Endothelial cell of umbilical vein (primary cell): ENCODE results near the gene SORT1. TPM values are rescaled to one million over a fixed set of nuclear protein-coding genes. Genes with fewer than 3 reads are reported as not detected.

ENCODE experiments used
- BruUV-seq: library from RNA; stranded (reverse); fragments of 400-500 nt; replicated peaks from 2 replicates; lab custom pipeline; 2021; lab: Mats Ljungman, UMichigan
- CTCF ChIA-PET: fragments of 300-600, 350-600 bp; sonication (Branson Sonifier 250); formaldehyde crosslinking; loops from one replicate; lab custom pipeline; 2021; ENCODE audit warnings: antibody characterized with exemption, inconsistent platforms; lab: Charles Lee
- POLR2A ChIA-PET: fragments of 300-600, 350-600 bp; sonication (Branson Sonifier 250); formaldehyde crosslinking; loops from one replicate; lab custom pipeline; 2021; ENCODE audit warnings: antibody characterized with exemption, inconsistent platforms; lab: Charles Lee
- DNase-seq: peaks from one replicate; pipeline ENCODE4 v3.0.0-alpha.2; 2011; ENCODE audit warnings: low read depth, low spot score
- FAIRE-seq: peaks from 2 replicates; lab custom pipeline; 2011; peaks lifted over from hg19 to GRCh38; lab: Jason Lieb, UNC
- H2AFZ ChIP-seq: 2 replicates; pipeline ENCODE4 v1.6.0; 2012; ENCODE audit warnings: low read depth, low read length, control low read depth, inconsistent platforms
- H3K27ac ChIP-seq: 2 replicates; pipeline ENCODE4 v1.5.1; 2011; ENCODE audit warnings: low read depth, mild to moderate bottlenecking, control low read depth, low read length, moderate library complexity; ENCODE audit not compliant: insufficient read depth
- H3K27me3 ChIP-seq, 2 experiments: 2 replicates each; pipeline versions ENCODE4 v1.6.0 to v1.6.1; 2011; ENCODE audit warnings: low read length in 2 of 2, mixed read lengths in 1 of 2; ENCODE audit not compliant: control insufficient read depth in 2 of 2, insufficient read depth in 2 of 2
- H3K36me3 ChIP-seq, 2 experiments: 2 replicates in 1 of 2; 3 replicates in 1 of 2; pipeline ENCODE4 v1.5.1; 2011; ENCODE audit warnings: low read length in 2 of 2, mild to moderate bottlenecking in 1 of 2, moderate library complexity in 1 of 2; ENCODE audit not compliant: control insufficient read depth in 2 of 2, insufficient read depth in 2 of 2; ENCODE audit errors: extremely low read depth in 1 of 2
- H3K4me1 ChIP-seq: 3 replicates; pipeline ENCODE4 v1.5.1; 2011; ENCODE audit warnings: mild to moderate bottlenecking, low read length; ENCODE audit not compliant: control insufficient read depth, insufficient read depth; ENCODE audit errors: extremely low read depth
- H3K4me2 ChIP-seq: 2 replicates; pipeline ENCODE4 v1.6.1; 2011; ENCODE audit warnings: low read length, control low read depth, mixed read lengths; ENCODE audit not compliant: insufficient read depth
- H3K4me3 ChIP-seq, 3 experiments: fragments of 200-600 bp in 1 of 3; sonication (generic), shearing (Covaris generic) in 1 of 3; replicated peaks in 1 of 3; 2 replicates each; pipeline ENCODE4 v1.5.1; 2011 to 2016; ENCODE audit warnings: control low read depth in 3 of 3, low read length in 3 of 3, mild to moderate bottlenecking in 2 of 3, inconsistent platforms in 1 of 3, low read depth in 1 of 3, moderate library complexity in 1 of 3; ENCODE audit not compliant: insufficient read depth in 1 of 3
- H3K79me2 ChIP-seq: 2 replicates; pipeline ENCODE4 v1.6.0; 2012; ENCODE audit warnings: low read length, inconsistent platforms; ENCODE audit not compliant: control insufficient read depth, insufficient read depth
- H3K9ac ChIP-seq: replicated peaks from 2 replicates; pipeline ENCODE3; 2011; ENCODE audit warnings: low read length, control low read depth; ENCODE audit not compliant: insufficient read depth; ENCODE audit errors: extremely low read depth
- H3K9me1 ChIP-seq: replicated peaks from 3 replicates; pipeline ENCODE4 v1.6.0; 2011; ENCODE audit warnings: mild to moderate bottlenecking, low read length; ENCODE audit not compliant: control insufficient read depth, insufficient read depth; ENCODE audit errors: extremely low read depth
- H3K9me3 ChIP-seq: replicated peaks from 2 replicates; pipeline ENCODE4 v1.5.1; 2012; ENCODE audit warnings: low read length, inconsistent platforms; ENCODE audit not compliant: control insufficient read depth, insufficient read depth
- H4K20me1 ChIP-seq: replicated peaks from 2 replicates; pipeline ENCODE3; 2011; ENCODE audit warnings: mild to moderate bottlenecking, low read length; ENCODE audit not compliant: control insufficient read depth, insufficient read depth; ENCODE audit errors: extremely low read depth
- EZH2 ChIP-seq: IDR thresholded peaks from 2 replicates; pipeline ENCODE4 v1.6.1; 2012; ENCODE audit warnings: borderline replicate concordance, low read depth, mild to moderate bottlenecking, moderate library complexity, low read length, inconsistent platforms; ENCODE audit not compliant: severe bottlenecking
- FOS ChIP-seq: IDR thresholded peaks from 2 replicates; pipeline ENCODE4 v1.6.1; 2011; ENCODE audit warnings: mild to moderate bottlenecking, low read length, moderate library complexity, borderline replicate concordance; ENCODE audit not compliant: insufficient read depth
- GATA2 ChIP-seq: IDR thresholded peaks from 2 replicates; pipeline ENCODE4 v1.7.0; 2011; ENCODE audit warnings: low read depth, mild to moderate bottlenecking, moderate library complexity, mixed read lengths, low read length; ENCODE audit not compliant: insufficient read length, insufficient read depth
- JUN ChIP-seq: IDR thresholded peaks from 2 replicates; pipeline ENCODE4 v1.6.1; 2011; ENCODE audit warnings: borderline replicate concordance, low read depth; ENCODE audit not compliant: insufficient read length, insufficient read depth
- MAX ChIP-seq: IDR thresholded peaks from 2 replicates; pipeline ENCODE4 v1.6.1; 2011; ENCODE audit not compliant: insufficient read depth, insufficient read length
- MYC ChIP-seq: IDR thresholded peaks from one replicate; pipeline ENCODE4 v1.6.1; 2011; ENCODE audit warnings: mild to moderate bottlenecking, low read depth, low read length
- POLR2A ChIP-seq: IDR thresholded peaks from 2 replicates; pipeline ENCODE4 v1.6.1; 2012; ENCODE audit warnings: low read depth, mild to moderate bottlenecking, control low read depth, low read length
- POLR2AphosphoS5 ChIP-seq: IDR thresholded peaks from 2 replicates; pipeline ENCODE4 v1.6.1; 2012; ENCODE audit warnings: low read depth, mild to moderate bottlenecking, control low read depth, low read length, moderate library complexity; ENCODE audit not compliant: insufficient read depth
- dilution Hi-C: fragments of 300-500 bp; cut with MboI; formaldehyde crosslinking; loops from one replicate; pipeline ENCODE4 v1.15.0; 2019; ENCODE audit warnings: low sequenced_read_pairs; ENCODE audit not compliant: extremely low pct_ligation_motif_present
- intact Hi-C: fragments of 100-400 bp; cut with micrococcal nuclease; formaldehyde crosslinking; loops from one replicate; pipeline ENCODE4 v1.10.0; 2022
- polyA plus RNA-seq, 4 experiments: library from polyadenylated mRNA; depleted of rRNA in 3 of 4; stranded (reverse) in 3 of 4; unstranded in 1 of 4; fragments of >200 nt; gene quantifications; 2 replicates each; pipeline versions ENCODE4 v1.2.1 to v1.2.3, GENCODE V29; 2011 to 2012; ENCODE audit warnings: missing spikeins in 1 of 4
- total RNA-seq: library from RNA; stranded (reverse); gene quantifications from 2 replicates; pipeline ENCODE4 v1.2.3, GENCODE V29; 2021
- TF ChIP-seq, protein P1 (sequence below), 2 donors: IDR thresholded peaks; 1 replicate in 1 of 2; 2 replicates in 1 of 2; pipeline ENCODE4 v1.5.1; 2011; ENCODE audit warnings: low read length in 2 of 2, mild to moderate bottlenecking in 2 of 2, moderate library complexity in 2 of 2, control low read depth in 1 of 2, inconsistent platforms in 1 of 2, low read depth in 1 of 2; ENCODE audit not compliant: insufficient read depth in 1 of 2; ENCODE audit errors: extremely low read depth in 1 of 2

The SORT1 gene
- total and polyA plus RNA-seq, 2 donors (not counting 3 experiments of a cell fraction or from before 2014, with no cell fraction given), result 6.8 to 17.8 TPM

DNA sequence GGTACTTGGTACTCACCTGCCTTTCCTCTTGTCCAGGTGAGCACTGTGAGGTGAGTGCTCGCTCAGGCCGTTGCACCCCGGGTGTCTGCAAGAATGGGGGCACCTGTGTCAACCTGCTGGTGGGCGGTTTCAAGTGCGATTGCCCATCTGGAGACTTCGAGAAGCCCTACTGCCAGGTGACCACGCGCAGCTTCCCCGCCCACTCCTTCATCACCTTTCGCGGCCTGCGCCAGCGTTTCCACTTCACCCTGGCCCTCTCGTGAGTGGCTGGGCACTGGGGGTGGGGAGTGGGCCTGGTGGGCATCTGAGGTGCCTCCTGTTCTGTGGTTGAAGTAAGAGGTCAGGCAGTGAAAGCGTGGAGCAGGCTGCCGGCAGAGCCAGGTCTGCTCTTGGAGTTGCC lies 136.7 kb downstream of the SORT1 start:
- intact Hi-C loops, result no loop called here

More for the DNA sequence above, 136.7 kb downstream of the SORT1 start:
- Histone ChIP-seq H3K36me3 (no peaks in the 10 kb centered on the region), H2AFZ (no peak overlapping the region), H3K4me3 (no peak overlapping the region), H3K4me1 (no peaks in the 10 kb centered on the region), H3K79me2 (no peaks in the 10 kb centered on the region), H3K4me2 (no peak overlapping the region), H3K27ac (no peak overlapping the region), H3K9me3 (no peaks in the 10 kb centered on the region), H3K9me1 (no peaks in the 10 kb centered on the region), H4K20me1 (no peaks in the 10 kb centered on the region), H3K27me3 (no peaks in the 10 kb centered on the region), H3K9ac (no peak overlapping the region)
- no peak for DNase-seq
- no peak for FAIRE-seq
- no peak for TF ChIP-seq FOS
- no peak for TF ChIP-seq MAX
- no peak for TF ChIP-seq GATA2
- TF ChIP-seq POLR2AphosphoS5, result no peak
- no peak for TF ChIP-seq MYC
- TF ChIP-seq EZH2, result no peak
- TF ChIP-seq JUN, result no peak
- TF ChIP-seq, protein P1, sequence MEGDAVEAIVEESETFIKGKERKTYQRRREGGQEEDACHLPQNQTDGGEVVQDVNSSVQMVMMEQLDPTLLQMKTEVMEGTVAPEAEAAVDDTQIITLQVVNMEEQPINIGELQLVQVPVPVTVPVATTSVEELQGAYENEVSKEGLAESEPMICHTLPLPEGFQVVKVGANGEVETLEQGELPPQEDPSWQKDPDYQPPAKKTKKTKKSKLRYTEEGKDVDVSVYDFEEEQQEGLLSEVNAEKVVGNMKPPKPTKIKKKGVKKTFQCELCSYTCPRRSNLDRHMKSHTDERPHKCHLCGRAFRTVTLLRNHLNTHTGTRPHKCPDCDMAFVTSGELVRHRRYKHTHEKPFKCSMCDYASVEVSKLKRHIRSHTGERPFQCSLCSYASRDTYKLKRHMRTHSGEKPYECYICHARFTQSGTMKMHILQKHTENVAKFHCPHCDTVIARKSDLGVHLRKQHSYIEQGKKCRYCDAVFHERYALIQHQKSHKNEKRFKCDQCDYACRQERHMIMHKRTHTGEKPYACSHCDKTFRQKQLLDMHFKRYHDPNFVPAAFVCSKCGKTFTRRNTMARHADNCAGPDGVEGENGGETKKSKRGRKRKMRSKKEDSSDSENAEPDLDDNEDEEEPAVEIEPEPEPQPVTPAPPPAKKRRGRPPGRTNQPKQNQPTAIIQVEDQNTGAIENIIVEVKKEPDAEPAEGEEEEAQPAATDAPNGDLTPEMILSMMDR (IDR thresholded peaks at IDR 0.05; ENCODE audit: extremely low read depth in 1 of 2, insufficient read depth in 1 of 2, low read depth in 1 of 2, low read length in 2 of 2), result no peak
- TF ChIP-seq POLR2A, result no peak
- BruUV-seq, result no TSS peak
- dilution Hi-C loops, result no loop called here
- POLR2A ChIA-PET, result no interaction called here
- CTCF ChIA-PET, result interaction anchor here (0.9 to 2.5 kb wide), 3 partner anchors 25 to 139 kb away, joined by 3 to 11 read pairs (median 3); no protein-coding TSS in a partner anchor
